Thyroid gland (tissue), 4 donors: ENCODE measurements around the gene PDGFC. TPM values are rescaled to one million over a fixed set of nuclear protein-coding genes. Genes with fewer than 3 reads are reported as not detected.

Experiments used
- DNase-seq, 2 donors: peaks; one replicate each; pipeline ENCODE4 v3.0.0-alpha.2; 2019
- H3K27ac ChIP-seq, 3 donors: fragments of 200-600 bp; sonication (generic); 1 replicate in 2 of 3; 2 replicates in 1 of 3; pipeline ENCODE4 v1.5.1; 2016 to 2019; ENCODE audit warnings: mild to moderate bottlenecking in 1 of 3, moderate library complexity in 1 of 3
- H3K27me3 ChIP-seq: fragments of 200-600 bp; sonication (generic); one replicate; pipeline ENCODE4 v1.5.1; 2019
- H3K36me3 ChIP-seq, 2 donors: fragments of 200-600 bp; sonication (generic); one replicate each; pipeline ENCODE4 v1.5.1; 2016 to 2019
- H3K4me1 ChIP-seq, 2 donors: fragments of 200-600 bp; sonication (generic); one replicate each; pipeline ENCODE4 v1.5.1; 2017 to 2019
- H3K4me3 ChIP-seq, 3 donors: fragments of 200-600 bp; sonication (generic); replicated peaks in 1 of 3; 1 replicate in 2 of 3; 2 replicates in 1 of 3; pipeline ENCODE4 v1.5.1; 2016; ENCODE audit warnings: mild to moderate bottlenecking in 1 of 3
- H3K9me3 ChIP-seq: fragments of 200-600 bp; sonication (generic); one replicate; pipeline ENCODE4 v1.5.1; 2017
- POLR2A ChIP-seq, 2 donors: fragments of 450-650 bp; IDR thresholded peaks; one replicate each; pipeline ENCODE4 v1.6.1; 2017; ENCODE audit warnings: antibody characterized with exemption in 2 of 2, mild to moderate bottlenecking in 2 of 2, moderate library complexity in 1 of 2
- WGBS, 2 donors: methylation state at CpG; one replicate each; pipeline ENCODE4 v1.1.5; 2017; 5-methylcytosine and 5-hydroxymethylcytosine counted together
- intact Hi-C: fragments of 100-400 bp; cut with DNase I; formaldehyde crosslinking; loops from one replicate; pipeline ENCODE4 v1.15.1; 2023
- total RNA-seq, 4 donors: library from RNA; depleted of rRNA; stranded (reverse); fragments of >200 nt; gene quantifications; one replicate each; pipeline ENCODE4 v1.2.3, GENCODE V29; 2016
- TF ChIP-seq, protein P1 (sequence below), 6 experiments: fragments of 200-600 bp in 3 of 6; fragments of 450-650 bp in 3 of 6; sonication (generic) in 3 of 6; IDR thresholded peaks; one replicate each; pipeline ENCODE4 v1.5.1; 2016 to 2019; ENCODE audit warnings: antibody characterized with exemption in 6 of 6, mild to moderate bottlenecking in 2 of 6, inconsistent platforms in 1 of 6, moderate library complexity in 1 of 6

The PDGFC gene
- total RNA-seq, 4 donors from 2014 or later: 28.9 to 34.6 (median 29.9) TPM

DNA sequence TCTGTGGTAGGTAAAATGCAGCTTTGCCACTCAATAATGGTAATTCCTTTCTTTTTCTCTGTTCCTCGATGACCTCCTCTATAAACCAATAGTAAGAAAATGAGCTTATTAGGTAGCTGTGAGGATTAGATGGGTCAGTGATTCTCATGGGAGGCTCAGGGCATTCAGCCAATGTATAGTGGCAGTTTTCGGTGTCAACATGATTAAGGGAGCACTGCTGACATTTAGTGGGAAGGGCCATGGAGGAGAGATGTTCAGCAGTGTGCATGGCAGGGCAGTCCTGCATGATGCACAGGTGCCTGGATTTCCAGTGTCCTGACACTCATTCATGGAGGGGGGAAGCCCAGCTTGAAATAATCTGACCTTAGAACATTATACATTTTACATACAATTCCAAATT is 232.8 kb downstream of the PDGFC start:
- H3K4me1 ChIP-seq: no peaks in the 10 kb centered on the region
- no peak for DNase-seq
- H3K27me3 ChIP-seq: no peaks in the 10 kb centered on the region
- H3K27ac ChIP-seq: no peak overlapping the region
- H3K4me3 ChIP-seq: no peak overlapping the region
- 80 to 82% methylated on average over 2 of the region's 2 CpGs for WGBS, 2 donors
- intact Hi-C loops: no loop called here
- TF ChIP-seq POLR2A (IDR thresholded peaks at IDR 0.05): no peak
- TF ChIP-seq, protein P1, sequence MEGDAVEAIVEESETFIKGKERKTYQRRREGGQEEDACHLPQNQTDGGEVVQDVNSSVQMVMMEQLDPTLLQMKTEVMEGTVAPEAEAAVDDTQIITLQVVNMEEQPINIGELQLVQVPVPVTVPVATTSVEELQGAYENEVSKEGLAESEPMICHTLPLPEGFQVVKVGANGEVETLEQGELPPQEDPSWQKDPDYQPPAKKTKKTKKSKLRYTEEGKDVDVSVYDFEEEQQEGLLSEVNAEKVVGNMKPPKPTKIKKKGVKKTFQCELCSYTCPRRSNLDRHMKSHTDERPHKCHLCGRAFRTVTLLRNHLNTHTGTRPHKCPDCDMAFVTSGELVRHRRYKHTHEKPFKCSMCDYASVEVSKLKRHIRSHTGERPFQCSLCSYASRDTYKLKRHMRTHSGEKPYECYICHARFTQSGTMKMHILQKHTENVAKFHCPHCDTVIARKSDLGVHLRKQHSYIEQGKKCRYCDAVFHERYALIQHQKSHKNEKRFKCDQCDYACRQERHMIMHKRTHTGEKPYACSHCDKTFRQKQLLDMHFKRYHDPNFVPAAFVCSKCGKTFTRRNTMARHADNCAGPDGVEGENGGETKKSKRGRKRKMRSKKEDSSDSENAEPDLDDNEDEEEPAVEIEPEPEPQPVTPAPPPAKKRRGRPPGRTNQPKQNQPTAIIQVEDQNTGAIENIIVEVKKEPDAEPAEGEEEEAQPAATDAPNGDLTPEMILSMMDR (IDR thresholded peaks at IDR 0.05): no peak
- no peaks in the 10 kb centered on the region for H3K36me3 ChIP-seq
- H3K9me3 ChIP-seq: no peaks in the 10 kb centered on the region

GRCh38 chr4:156734965-156735895 is 236.4 kb downstream of the PDGFC start:
- intact Hi-C loops: no loop called here
- WGBS, 2 donors: 45 to 49% methylated on average over 7 of the region's 7 CpGs

GRCh38 chr4:156733582-156733981 is 238.0 kb downstream of the PDGFC start:
- no peak overlapping the region for H3K4me3 ChIP-seq
- H3K27me3 ChIP-seq: no peaks in the 10 kb centered on the region
- no peaks in the 10 kb centered on the region for H3K4me1 ChIP-seq
- TF ChIP-seq, protein P1 (IDR thresholded peaks at IDR 0.05): no peak
- TF ChIP-seq POLR2A (IDR thresholded peaks at IDR 0.05): no peak
- DNase-seq: no peak
- intact Hi-C loops: no loop called here
- no peak overlapping the region for H3K27ac ChIP-seq
- 94 to 100% methylated on average over 1 of the region's 1 CpG for WGBS, 2 donors
- no peaks in the 10 kb centered on the region for H3K36me3 ChIP-seq
- no peaks in the 10 kb centered on the region for H3K9me3 ChIP-seq

More at GRCh38 chr4:156734965-156735895, 236.4 kb downstream of the PDGFC start:
- Histone ChIP-seq H3K27me3 (no peaks in the 10 kb centered on the region), H3K36me3 (no peaks in the 10 kb centered on the region), H3K4me1 (no peaks in the 10 kb centered on the region), H3K4me3 (no peak overlapping the region), H3K27ac (no peak overlapping the region), H3K9me3 (no peaks in the 10 kb centered on the region)
- TF ChIP-seq, protein P1 (IDR thresholded peaks at IDR 0.05): no peak
- TF ChIP-seq POLR2A (IDR thresholded peaks at IDR 0.05): no peak
- no peak for DNase-seq

DNA sequence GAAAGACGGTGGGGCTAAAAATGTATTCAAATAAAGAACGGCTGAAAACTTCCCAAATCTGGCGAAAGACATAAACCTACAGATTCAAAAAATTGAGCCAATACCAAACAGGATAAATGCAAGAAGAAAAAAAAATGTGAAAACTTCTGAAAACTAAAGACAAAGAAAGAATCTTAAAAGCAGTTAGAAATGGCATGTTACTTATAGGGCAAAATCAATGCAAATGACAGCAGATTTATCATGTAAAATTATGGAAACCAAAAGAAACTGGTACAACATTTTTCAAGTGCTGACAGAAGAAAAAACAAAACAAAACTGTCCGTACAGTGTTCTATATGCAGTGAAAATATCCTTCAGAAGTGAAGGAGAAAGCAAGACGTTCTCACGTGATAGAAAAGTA is 239.0 kb downstream of the PDGFC start:
- H3K27me3 ChIP-seq: no peaks in the 10 kb centered on the region
- H3K27ac ChIP-seq: no peak overlapping the region
- DNase-seq: no peak
- H3K9me3 ChIP-seq: no peaks in the 10 kb centered on the region
- no peaks in the 10 kb centered on the region for H3K36me3 ChIP-seq
- no peak overlapping the region for H3K4me3 ChIP-seq
- WGBS, 2 donors: 90 to 93% methylated on average over 6 of the region's 6 CpGs
- H3K4me1 ChIP-seq: no peaks in the 10 kb centered on the region
- intact Hi-C loops: no loop called here
- TF ChIP-seq POLR2A (IDR thresholded peaks at IDR 0.05): no peak
- TF ChIP-seq, protein P1 (IDR thresholded peaks at IDR 0.05): no peak

GRCh38 chr4:156729416-156729815 is 242.2 kb downstream of the PDGFC start:
- DNase-seq: no peak
- H3K4me1 ChIP-seq: no peaks in the 10 kb centered on the region
- no peaks in the 10 kb centered on the region for H3K27me3 ChIP-seq
- no peak overlapping the region for H3K27ac ChIP-seq
- TF ChIP-seq, protein P1 (IDR thresholded peaks at IDR 0.05): no peak
- no peak for TF ChIP-seq POLR2A (IDR thresholded peaks at IDR 0.05)
- H3K9me3 ChIP-seq: no peaks in the 10 kb centered on the region
- 94 to 96% methylated on average over 4 of the region's 4 CpGs for WGBS, 2 donors
- H3K4me3 ChIP-seq: no peak overlapping the region
- no peaks in the 10 kb centered on the region for H3K36me3 ChIP-seq
- intact Hi-C loops: no loop called here
